Endodermal cell (in vitro differentiated cells): ENCODE data around the gene CACNA1A. TPM values are rescaled to one million over a fixed set of nuclear protein-coding genes. Genes with fewer than 3 reads are reported as not detected.

Experiments
- DNase-seq: peaks from one replicate; pipeline ENCODE4 v3.0.0-alpha.2; 2017
- H3K27ac ChIP-seq: 2 replicates; pipeline ENCODE4 v1.5.1; 2013; ENCODE audit warnings: mild to moderate bottlenecking, low read depth, low read length, moderate library complexity
- H3K27me3 ChIP-seq: 2 replicates; pipeline ENCODE4 v1.6.1; 2013; ENCODE audit warnings: mild to moderate bottlenecking, low read length, moderate library complexity; ENCODE audit not compliant: insufficient read depth, control insufficient read depth, poor library complexity, severe bottlenecking
- H3K36me3 ChIP-seq: 2 replicates; pipeline ENCODE4 v1.7.0; 2013; ENCODE audit warnings: mild to moderate bottlenecking, low read length, moderate library complexity; ENCODE audit not compliant: control insufficient read depth, insufficient read depth
- H3K4me1 ChIP-seq: one replicate; pipeline ENCODE4 v1.7.0; 2013; ENCODE audit warnings: low read length; ENCODE audit not compliant: control insufficient read depth, insufficient read depth
- H3K4me3 ChIP-seq: 2 replicates; pipeline ENCODE4 v1.5.1; 2013; ENCODE audit warnings: mild to moderate bottlenecking, low read length, moderate library complexity
- H3K9ac ChIP-seq: 2 replicates; pipeline ENCODE4 v1.6.1; 2013; ENCODE audit warnings: mild to moderate bottlenecking, low read length, moderate library complexity; ENCODE audit not compliant: poor library complexity, severe bottlenecking; ENCODE audit errors: extremely low read depth
- H3K9me3 ChIP-seq: 2 replicates; pipeline ENCODE4 v1.6.1; 2013; ENCODE audit warnings: mild to moderate bottlenecking, low read length, moderate library complexity; ENCODE audit not compliant: control insufficient read depth
- H3K27ac Mint-ChIP-seq: 2 replicates; pipeline ENCODE4 v1.8.0; 2020; ENCODE audit warnings: mixed read lengths
- H3K27me3 Mint-ChIP-seq: 2 replicates; pipeline ENCODE4 v1.8.0; 2021; ENCODE audit warnings: mild to moderate bottlenecking, mixed read lengths; ENCODE audit not compliant: insufficient read depth
- H3K36me3 Mint-ChIP-seq: 2 replicates; pipeline ENCODE4 v1.8.0; 2020; ENCODE audit warnings: low read depth, mixed read lengths
- H3K4me1 Mint-ChIP-seq: 2 replicates; pipeline ENCODE4 v1.8.0; 2020; ENCODE audit warnings: mixed read lengths
- H3K4me3 Mint-ChIP-seq: 2 replicates; pipeline ENCODE4 v1.8.0; 2020; ENCODE audit warnings: mild to moderate bottlenecking, moderate library complexity, mixed read lengths
- H3K9me3 Mint-ChIP-seq: 2 replicates; pipeline ENCODE4 v1.8.0; 2020; ENCODE audit warnings: mild to moderate bottlenecking, mixed read lengths
- CTCF ChIP-seq: fragments of 200-600 bp; sonication (generic); conservative IDR thresholded peaks from 2 replicates; pipeline ENCODE4 v1.5.0; 2021; ENCODE audit warnings: antibody characterized with exemption, mild to moderate bottlenecking
- WGBS, 2 experiments: methylation state at CpG; one replicate each; pipeline versions ENCODE4 v1.1.5 to v1.1.7; 2013; ENCODE audit warnings: missing lambda C conversion rate in 2 of 2, mixed read lengths in 1 of 2; ENCODE audit not compliant: insufficient coverage in 1 of 2, insufficient read length in 1 of 2; 5-methylcytosine and 5-hydroxymethylcytosine counted together
- total RNA-seq, 2 donors: library from RNA; stranded (reverse); fragmentation: NEBNext Ultra II Directional in 1 of 2; extraction: Animal tissue kit (Norgen Biotek cat#: 25700) in 1 of 2; gene quantifications; 2 replicates in 1 of 2; 3 replicates in 1 of 2; pipeline ENCODE4 v1.2.1, GENCODE V29; 2021

Gene CACNA1A
- total RNA-seq, 2 donors from 2014 or later = 8.0 to 10.6 TPM

- 89% methylated on average over 3 of the region's 3 CpGs for WGBS, 2 experiments
- Histone ChIP-seq H3K9ac (no peak overlapping the region), H3K36me3 (no peaks in the 10 kb centered on the region), H3K27ac (no peak overlapping the region), H3K27me3 (no peaks in the 10 kb centered on the region), H3K4me3 (no peak overlapping the region), H3K4me1 (no peaks in the 10 kb centered on the region), H3K9me3 (no peaks in the 10 kb centered on the region)
- no peaks in the 10 kb centered on the region for H3K36me3 Mint-ChIP-seq
- H3K27ac Mint-ChIP-seq = no peak overlapping the region
- DNase-seq = no peak
- no peaks in the 10 kb centered on the region for H3K4me1 Mint-ChIP-seq
- no peaks in the 10 kb centered on the region for H3K9me3 Mint-ChIP-seq
- no peak overlapping the region for H3K4me3 Mint-ChIP-seq
- no peak for TF ChIP-seq CTCF
- no peaks in the 10 kb centered on the region for H3K27me3 Mint-ChIP-seq
Observed at GRCh38 chr19:13291913-13292312, 214.4 kb downstream of the CACNA1A start.

GRCh38 chr19:13290741-13291140 is 215.5 kb downstream of the CACNA1A start:
- no peak for DNase-seq
- H3K27me3 Mint-ChIP-seq = no peaks in the 10 kb centered on the region
- H3K9ac ChIP-seq = no peak overlapping the region
- TF ChIP-seq CTCF = no peak
- no peaks in the 10 kb centered on the region for H3K4me1 Mint-ChIP-seq
- H3K4me3 Mint-ChIP-seq = no peak overlapping the region
- H3K4me3 ChIP-seq = no peak overlapping the region
- H3K27me3 ChIP-seq = no peaks in the 10 kb centered on the region
- no peak overlapping the region for H3K27ac ChIP-seq
- no peaks in the 10 kb centered on the region for H3K9me3 Mint-ChIP-seq
- H3K4me1 ChIP-seq = no peaks in the 10 kb centered on the region
- no peak overlapping the region for H3K27ac Mint-ChIP-seq
- H3K36me3 Mint-ChIP-seq = no peaks in the 10 kb centered on the region
- no peaks in the 10 kb centered on the region for H3K36me3 ChIP-seq
- WGBS, 2 experiments = 72 to 78% methylated on average over 4 of the region's 4 CpGs
- H3K9me3 ChIP-seq = no peaks in the 10 kb centered on the region

- WGBS, 2 experiments = 90% methylated on average over 4 of the region's 4 CpGs; no CpG with 5 or more reads in 1 of the 2 experiments
- H3K9me3 Mint-ChIP-seq = no peaks in the 10 kb centered on the region
- DNase-seq = no peak
Observed at GRCh38 chr19:13289295-13289694, 217.0 kb downstream of the CACNA1A start.

More at GRCh38 chr19:13289295-13289694, 217.0 kb downstream of the CACNA1A start:
- no peak for TF ChIP-seq CTCF
- no peaks in the 10 kb centered on the region for H3K36me3 Mint-ChIP-seq
- no peaks in the 10 kb centered on the region for H3K9me3 ChIP-seq
- no peaks in the 10 kb centered on the region for H3K4me1 Mint-ChIP-seq
- no peak overlapping the region for H3K27ac Mint-ChIP-seq
- no peak overlapping the region for H3K27ac ChIP-seq
- H3K9ac ChIP-seq = no peak overlapping the region
- no peak overlapping the region for H3K4me3 ChIP-seq
- no peaks in the 10 kb centered on the region for H3K4me1 ChIP-seq
- no peaks in the 10 kb centered on the region for H3K27me3 Mint-ChIP-seq
- no peaks in the 10 kb centered on the region for H3K36me3 ChIP-seq
- no peaks in the 10 kb centered on the region for H3K27me3 ChIP-seq
- no peak overlapping the region for H3K4me3 Mint-ChIP-seq
